Mucosa of descending colon (tissue), 3 donors: ENCODE measurements around the gene EIF4E. TPM values are rescaled to one million over a fixed set of nuclear protein-coding genes. Genes with fewer than 3 reads are reported as not detected.
"Not testable (repeated sequence)": the region's sequence is repeated elsewhere in the genome, so short reads cannot be mapped to it uniquely, and the experiment has no call there.

Experiments used
- ATAC-seq: fragments of 200-7000 bp; cut with Tn5 transposase; one replicate; pipeline ENCODE4 v1.9.1; 2020; ENCODE audit warnings: mild to moderate bottlenecking, moderate library complexity
- DNase-seq, 3 donors: peaks; one replicate each; pipeline ENCODE4 v3.0.0-alpha.2; 2020
- H3K36me3 ChIP-seq: fragments of 200-600 bp; one replicate; pipeline ENCODE4 v1.8.0; 2021; ENCODE audit warnings: low read depth, mild to moderate bottlenecking
- H3K4me1 ChIP-seq: fragments of 200-600 bp; one replicate; pipeline ENCODE4 v1.8.0; 2021; ENCODE audit warnings: low read depth, mild to moderate bottlenecking
- H3K4me3 ChIP-seq: fragments of 200-600 bp; one replicate; pipeline ENCODE4 v1.8.0; 2021; ENCODE audit warnings: mild to moderate bottlenecking
- H3K9me3 ChIP-seq: fragments of 200-600 bp; one replicate; pipeline ENCODE4 v1.8.0; 2021; ENCODE audit warnings: mild to moderate bottlenecking
- CTCF ChIP-seq: fragments of 200-600 bp; IDR thresholded peaks from one replicate; pipeline ENCODE4 v1.8.0; 2022; ENCODE audit warnings: antibody characterized with exemption, mild to moderate bottlenecking
- intact Hi-C, 2 donors: fragments of 100-400 bp; cut with DNase I in 1 of 2; cut with micrococcal nuclease in 1 of 2; formaldehyde crosslinking; loops; one replicate each; pipeline versions ENCODE4 v1.11.0 to v1.11.1; 2022; cut with DNase I, micrococcal nuclease
- total RNA-seq, 3 donors: library from RNA; stranded (reverse); fragmentation: NEBNext Ultra II Directional in 2 of 3; extraction: Animal tissue kit (Norgen Biotek cat#: 25700) in 2 of 3; gene quantifications; one replicate each; pipeline versions ENCODE4 v1.2.1 to v1.2.4, GENCODE V29; 2021 to 2023
- donor health status: DM: no; HTN: no; CAD: no; lungs with moderate emphysema.
- donor health status: DM: no; HTN: no; CAD: no.
- donor health status: DM: no; HTN: yes; CAD: no.

EIF4E gene
- total RNA-seq, 3 donors from 2014 or later, result 66.7 to 87.6 (median 81.0) TPM

GRCh38 chr4:98850937-98851336, 78.0 kb downstream of the EIF4E start:
- no peak for ATAC-seq
- peaks cover 7% of the 10 kb centered on the region for H3K9me3 ChIP-seq

GRCh38 chr4:98848448-98848847, 80.5 kb downstream of the EIF4E start:
- Histone ChIP-seq H3K36me3 (no peaks in the 10 kb centered on the region), H3K4me3 (no peak overlapping the region), H3K4me1 (no peaks in the 10 kb centered on the region), H3K9me3 (peaks cover 11% of the 10 kb centered on the region)
- TF ChIP-seq CTCF, result no peak
- no peak for DNase-seq
- ATAC-seq, result no peak
- intact Hi-C loops, result no loop called here

More at GRCh38 chr4:98850937-98851336, 78.0 kb downstream of the EIF4E start:
- TF ChIP-seq CTCF, result no peak
- H3K4me1 ChIP-seq, result no peaks in the 10 kb centered on the region
- H3K36me3 ChIP-seq, result no peaks in the 10 kb centered on the region
- no peak for DNase-seq
- no peak overlapping the region for H3K4me3 ChIP-seq
- intact Hi-C loops, result no loop called here

GRCh38 chr4:98845960-98846359, 83.0 kb downstream of the EIF4E start:
- intact Hi-C loops, result no loop called here
- no peak for DNase-seq
- peaks cover 11% of the 10 kb centered on the region for H3K9me3 ChIP-seq
- H3K36me3 ChIP-seq, result no peaks in the 10 kb centered on the region
- no peak overlapping the region for H3K4me3 ChIP-seq
- H3K4me1 ChIP-seq, result no peaks in the 10 kb centered on the region
- no peak for ATAC-seq
- TF ChIP-seq CTCF, result no peak

DNA sequence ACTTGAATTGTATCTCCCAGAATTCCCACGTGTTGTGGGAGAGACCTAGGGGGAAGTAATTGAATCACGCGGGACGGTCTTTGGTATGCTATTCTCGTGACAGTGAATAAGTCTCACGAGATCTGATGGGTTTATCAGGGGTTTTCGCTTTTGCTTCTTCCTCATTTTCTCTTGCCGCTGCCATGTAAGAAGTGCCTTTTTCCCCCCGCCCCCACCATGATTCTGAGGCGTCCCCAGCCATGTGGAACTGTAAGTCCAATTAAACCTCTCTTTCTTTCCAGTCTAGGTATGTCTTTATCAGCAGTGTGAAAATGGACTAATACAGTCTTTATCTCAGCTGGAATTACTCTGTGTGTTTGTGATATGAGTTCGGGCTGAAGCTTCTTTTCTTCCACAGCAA, 86.0 kb downstream of the EIF4E start:
- intact Hi-C loops, H3K4me3 ChIP-seq, DNase-seq, H3K4me1 ChIP-seq, ATAC-seq, H3K36me3 ChIP-seq: not testable (repeated sequence)
- H3K9me3 ChIP-seq, result peaks cover 11% of the 10 kb centered on the region

DNA sequence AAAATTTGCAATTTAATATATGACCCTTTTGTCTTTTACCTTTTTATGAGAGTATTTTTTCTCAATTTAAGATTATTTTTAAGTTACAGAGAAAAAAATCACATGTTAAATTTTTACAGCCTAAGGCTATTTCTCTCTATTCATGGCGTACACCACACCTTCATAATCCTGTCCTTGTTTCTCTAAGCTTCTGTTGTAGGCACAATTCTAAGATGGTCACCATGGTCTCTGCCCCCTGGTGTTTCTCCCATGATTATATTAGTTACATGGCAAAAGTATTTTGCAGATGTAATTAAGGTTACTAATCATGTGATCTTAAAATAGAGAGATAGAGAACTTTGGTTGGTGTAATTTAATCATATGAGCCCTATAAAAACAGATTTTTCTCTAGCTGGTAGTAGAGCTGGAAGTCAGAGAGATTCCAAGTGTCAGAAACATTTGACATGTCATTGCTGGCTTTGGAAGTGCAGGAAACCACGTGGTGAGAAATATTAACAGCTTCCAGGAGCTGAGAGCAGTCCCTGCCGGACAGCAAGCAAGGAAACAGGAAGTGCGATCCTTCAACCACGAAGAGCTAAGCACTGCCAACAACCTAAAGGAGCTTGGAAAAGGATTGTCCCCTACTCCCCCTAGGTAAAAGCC, 89.8 kb downstream of the EIF4E start:
- TF ChIP-seq CTCF, result no peak
- ATAC-seq (no peak), DNase-seq (no peak)
- H3K4me1 ChIP-seq, result no peaks in the 10 kb centered on the region
- intact Hi-C loops, result no loop called here
- no peaks in the 10 kb centered on the region for H3K9me3 ChIP-seq
- no peak overlapping the region for H3K4me3 ChIP-seq
- no peaks in the 10 kb centered on the region for H3K36me3 ChIP-seq

DNA sequence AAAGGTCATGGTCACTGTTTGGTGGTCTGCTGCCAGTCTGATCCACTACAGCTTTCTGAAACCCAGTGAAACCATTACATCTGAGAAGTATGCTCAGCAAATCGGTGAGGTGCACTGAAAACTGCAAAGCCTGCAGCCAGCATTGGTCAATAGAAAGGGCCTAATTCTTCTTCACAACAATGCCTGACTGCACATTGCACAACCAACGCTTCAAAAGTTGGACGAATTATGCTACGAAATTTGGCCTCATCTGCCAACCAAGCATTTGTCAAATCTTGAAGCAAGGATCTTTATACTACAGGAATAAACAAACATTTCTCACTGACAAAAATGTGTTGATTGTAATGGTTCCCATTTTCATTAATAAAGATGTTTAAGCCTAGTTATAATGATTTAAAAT, 90.4 kb downstream of the EIF4E start:
- Histone ChIP-seq H3K4me3 (no peak overlapping the region), H3K36me3 (no peaks in the 10 kb centered on the region), H3K9me3 (no peaks in the 10 kb centered on the region), H3K4me1 (no peaks in the 10 kb centered on the region)
- ATAC-seq (no peak), DNase-seq (no peak)
- intact Hi-C loops, result no loop called here
- no peak for TF ChIP-seq CTCF
